ENCODE measurements around the gene CXorf66. TPM values are rescaled to one million over a fixed set of nuclear protein-coding genes. Genes with fewer than 3 reads are reported as not detected.

Gene CXorf66, protein sequence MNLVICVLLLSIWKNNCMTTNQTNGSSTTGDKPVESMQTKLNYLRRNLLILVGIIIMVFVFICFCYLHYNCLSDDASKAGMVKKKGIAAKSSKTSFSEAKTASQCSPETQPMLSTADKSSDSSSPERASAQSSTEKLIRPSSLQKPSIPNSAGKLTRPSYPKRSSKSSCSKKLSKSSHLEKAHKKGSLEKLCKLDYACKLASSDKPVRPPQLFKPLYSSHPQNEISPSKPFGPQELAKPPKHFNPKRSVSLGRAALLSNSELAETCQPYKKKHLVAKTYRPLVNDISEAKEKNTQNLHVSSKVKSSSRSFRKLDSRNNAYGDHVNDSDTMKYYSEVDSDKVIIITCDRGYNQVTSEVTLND
- not detected for polyA plus RNA-seq
- long read RNA-seq, donor 1, result 0 reads
- long read RNA-seq, donor 2, result 0 reads
- long read RNA-seq, donor 3, result 0 reads
- long read RNA-seq, donor 4, result 0 reads
- long read RNA-seq, donor 5, result 0 reads
- long read RNA-seq, donor 6, result 0 reads
- long read RNA-seq, donor 7, result 0 reads
- long read RNA-seq, donor 8, result 0 reads
- long read RNA-seq, donor 9, result 0 reads
- long read RNA-seq, donor 10, result 0 reads

DNA sequence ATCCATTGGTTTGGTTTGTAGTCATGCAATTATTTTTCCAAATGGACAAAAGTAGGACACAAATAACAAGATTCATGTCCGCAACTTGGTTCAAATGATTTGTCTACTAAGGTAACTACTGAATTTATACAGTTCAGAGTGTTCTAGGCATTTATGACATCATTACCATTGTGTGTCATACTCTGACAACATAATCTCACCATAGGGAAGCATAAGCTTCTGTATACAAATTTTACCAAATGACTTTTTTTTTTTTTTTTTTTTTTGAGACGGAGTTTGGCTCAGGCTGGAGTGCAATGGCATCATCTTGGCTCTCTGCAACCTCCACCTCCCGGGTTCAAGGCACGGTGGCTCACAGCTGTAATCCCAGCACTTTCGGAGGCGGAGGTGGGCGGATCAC is at the start of gene CXorf66:
CXorf66 (minus strand) TSS at position 101 of the 400 bp plus-strand sequence; CDS start at position 76, 25 bp downstream.
- Histone ChIP-seq H3K4me1 (ENCODE audit: control insufficient read depth in 3 of 3, insufficient read depth in 2 of 3, low read depth in 1 of 3, low read length in 2 of 3) (no peaks in the 10 kb centered on the region), H3K27me3 (ENCODE audit: control insufficient read depth in 3 of 3, insufficient read depth in 3 of 3, low read length in 3 of 3) (peaks cover 0 to 3% (median 0%) of the 10 kb centered on the region in 3 donors), H3K4me3 (ENCODE audit: low read depth in 1 of 3, low read length in 3 of 3) (no peak within 1 kb of the TSS), H3K9me3 (ENCODE audit: control insufficient read depth in 2 of 2, insufficient read depth in 1 of 2, low read depth in 1 of 2, low read length in 1 of 2) (no peaks in the 10 kb centered on the region), H3K27ac (ENCODE audit: low read depth in 1 of 3, low read length in 2 of 3) (no peak within 1 kb of the TSS), H3K36me3 (ENCODE audit: control insufficient read depth in 3 of 3, insufficient read depth in 2 of 3, low read depth in 1 of 3, low read length in 3 of 3) (no peaks in the 10 kb centered on the region)
- no peak for FAIRE-seq
- WGBS, 3 donors, result 93 to 95% (median 94%) methylated on average over 6 to 7 of the region's 7 CpGs
- DNase-seq, result no peak

GRCh38 chrX:139982856-139983255 is 17.5 kb upstream of the CXorf66 start:
- no peaks in the 10 kb centered on the region for H3K36me3 ChIP-seq (ENCODE audit: control insufficient read depth in 3 of 3, insufficient read depth in 2 of 3, low read depth in 1 of 3, low read length in 3 of 3)
- WGBS, 3 donors, result 48 to 69% (median 54%) methylated on average over 3 of the region's 3 CpGs
- H3K4me1 ChIP-seq (ENCODE audit: control insufficient read depth in 3 of 3, insufficient read depth in 2 of 3, low read depth in 1 of 3, low read length in 2 of 3), result no peaks in the 10 kb centered on the region
- no peak for FAIRE-seq
- no peaks in the 10 kb centered on the region for H3K27me3 ChIP-seq (ENCODE audit: control insufficient read depth in 3 of 3, insufficient read depth in 3 of 3, low read length in 3 of 3)
- no peak overlapping the region for H3K4me3 ChIP-seq (ENCODE audit: low read depth in 1 of 3, low read length in 3 of 3)
- peak in 1 of 2 donors; percentile 1 for DNase-seq
- H3K9me3 ChIP-seq (ENCODE audit: control insufficient read depth in 2 of 2, insufficient read depth in 1 of 2, low read depth in 1 of 2, low read length in 1 of 2), result no peaks in the 10 kb centered on the region
- H3K27ac ChIP-seq (ENCODE audit: low read depth in 1 of 3, low read length in 2 of 3), result no peak overlapping the region

DNA sequence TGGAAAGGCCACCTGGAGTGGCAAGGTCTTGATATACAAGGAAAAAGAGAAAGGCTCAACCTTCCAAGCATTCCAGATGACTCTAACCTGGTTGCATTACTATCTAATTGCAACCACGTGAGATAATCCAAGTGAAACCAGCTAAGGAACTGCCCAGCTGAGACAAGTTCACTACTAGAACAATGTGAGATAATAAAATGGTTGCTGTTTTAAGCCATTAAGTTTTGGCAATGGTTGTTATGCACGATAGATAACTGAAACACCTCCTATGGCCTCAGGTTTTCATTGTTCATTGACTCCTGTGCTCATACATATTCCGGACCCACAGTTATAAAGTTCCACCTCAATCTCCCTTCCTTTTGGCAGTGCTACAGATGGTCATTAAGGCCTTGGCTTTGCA is 9.2 kb upstream of the CXorf66 start:
- 37 to 77% (median 47%) methylated on average over 3 of the region's 3 CpGs for WGBS, 3 donors
- Histone ChIP-seq H3K27ac (ENCODE audit: low read depth in 1 of 3, low read length in 2 of 3) (peak overlapping the region in 1 of 3 donors; percentile 17), H3K4me1 (ENCODE audit: control insufficient read depth in 3 of 3, insufficient read depth in 2 of 3, low read depth in 1 of 3, low read length in 2 of 3) (peaks cover 0 to 5% (median 0%) of the 10 kb centered on the region in 3 donors), H3K9me3 (ENCODE audit: control insufficient read depth in 2 of 2, insufficient read depth in 1 of 2, low read depth in 1 of 2, low read length in 1 of 2) (no peaks in the 10 kb centered on the region), H3K36me3 (ENCODE audit: control insufficient read depth in 3 of 3, insufficient read depth in 2 of 3, low read depth in 1 of 3, low read length in 3 of 3) (no peaks in the 10 kb centered on the region), H3K27me3 (ENCODE audit: control insufficient read depth in 3 of 3, insufficient read depth in 3 of 3, low read length in 3 of 3) (peaks cover 0 to 3% (median 0%) of the 10 kb centered on the region in 3 donors), H3K4me3 (ENCODE audit: low read depth in 1 of 3, low read length in 3 of 3) (no peak overlapping the region)
- DNase-seq, result peak; percentile 16 to 29
- no peak for FAIRE-seq

GRCh38 chrX:139972629-139973624 is 7.6 kb upstream of the CXorf66 start:
- no peak overlapping the region for H3K4me3 ChIP-seq (ENCODE audit: low read depth in 1 of 3, low read length in 3 of 3)
- DNase-seq, result peak; percentile 55 to 57
- peaks cover 0 to 3% (median 0%) of the 10 kb centered on the region in 3 donors for H3K27me3 ChIP-seq (ENCODE audit: control insufficient read depth in 3 of 3, insufficient read depth in 3 of 3, low read length in 3 of 3)
- WGBS, 3 donors, result 41 to 68% (median 54%) methylated on average over 6 of the region's 6 CpGs
- peak overlapping the region in 1 of 3 donors; percentile 77 for H3K27ac ChIP-seq (ENCODE audit: low read depth in 1 of 3, low read length in 2 of 3)
- peaks cover 0 to 5% (median 0%) of the 10 kb centered on the region in 3 donors for H3K4me1 ChIP-seq (ENCODE audit: control insufficient read depth in 3 of 3, insufficient read depth in 2 of 3, low read depth in 1 of 3, low read length in 2 of 3)
- H3K9me3 ChIP-seq (ENCODE audit: control insufficient read depth in 2 of 2, insufficient read depth in 1 of 2, low read depth in 1 of 2, low read length in 1 of 2), result no peaks in the 10 kb centered on the region
- no peak for FAIRE-seq
- no peaks in the 10 kb centered on the region for H3K36me3 ChIP-seq (ENCODE audit: control insufficient read depth in 3 of 3, insufficient read depth in 2 of 3, low read depth in 1 of 3, low read length in 3 of 3)

GRCh38 chrX:139972113-139972512 is 6.8 kb upstream of the CXorf66 start:
- Histone ChIP-seq H3K36me3 (ENCODE audit: control insufficient read depth in 3 of 3, insufficient read depth in 2 of 3, low read depth in 1 of 3, low read length in 3 of 3) (no peaks in the 10 kb centered on the region), H3K27ac (ENCODE audit: low read depth in 1 of 3, low read length in 2 of 3) (no peak overlapping the region), H3K4me3 (ENCODE audit: low read depth in 1 of 3, low read length in 3 of 3) (no peak overlapping the region), H3K4me1 (ENCODE audit: control insufficient read depth in 3 of 3, insufficient read depth in 2 of 3, low read depth in 1 of 3, low read length in 2 of 3) (peaks cover 0 to 5% (median 0%) of the 10 kb centered on the region in 3 donors), H3K27me3 (ENCODE audit: control insufficient read depth in 3 of 3, insufficient read depth in 3 of 3, low read length in 3 of 3) (peaks cover 0 to 3% (median 0%) of the 10 kb centered on the region in 3 donors), H3K9me3 (ENCODE audit: control insufficient read depth in 2 of 2, insufficient read depth in 1 of 2, low read depth in 1 of 2, low read length in 1 of 2) (no peaks in the 10 kb centered on the region)
- no peak for DNase-seq
- no peak for FAIRE-seq
- 43 to 54% (median 54%) methylated on average over 5 of the region's 5 CpGs for WGBS, 3 donors

DNA sequence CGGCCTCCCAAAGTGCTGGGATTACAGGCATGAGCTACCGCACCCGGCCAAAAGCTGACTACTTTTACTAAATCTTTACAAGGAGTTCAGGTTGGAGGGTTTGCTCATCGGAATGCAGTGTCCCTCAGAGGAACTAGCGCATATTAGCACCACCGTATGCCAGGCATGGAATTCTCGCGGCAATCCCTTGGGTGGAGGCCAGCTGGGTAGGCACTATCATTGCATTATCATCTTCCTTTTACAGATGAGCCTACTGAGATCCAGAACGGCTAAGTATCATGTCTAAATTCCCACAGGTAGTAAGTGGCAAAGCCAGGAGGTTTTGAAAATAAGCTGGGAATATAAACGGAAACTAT is 6.1 kb upstream of the CXorf66 start:
- 30 to 47% (median 40%) methylated on average over 10 of the region's 10 CpGs for WGBS, 3 donors
- H3K4me1 ChIP-seq (ENCODE audit: control insufficient read depth in 3 of 3, insufficient read depth in 2 of 3, low read depth in 1 of 3, low read length in 2 of 3), result peaks cover 0 to 5% (median 0%) of the 10 kb centered on the region in 3 donors
- no peaks in the 10 kb centered on the region for H3K9me3 ChIP-seq (ENCODE audit: control insufficient read depth in 2 of 2, insufficient read depth in 1 of 2, low read depth in 1 of 2, low read length in 1 of 2)
- H3K4me3 ChIP-seq (ENCODE audit: low read depth in 1 of 3, low read length in 3 of 3), result no peak overlapping the region
- no peaks in the 10 kb centered on the region for H3K36me3 ChIP-seq (ENCODE audit: control insufficient read depth in 3 of 3, insufficient read depth in 2 of 3, low read depth in 1 of 3, low read length in 3 of 3)
- no peak for FAIRE-seq
- H3K27ac ChIP-seq (ENCODE audit: low read depth in 1 of 3, low read length in 2 of 3), result no peak overlapping the region
- H3K27me3 ChIP-seq (ENCODE audit: control insufficient read depth in 3 of 3, insufficient read depth in 3 of 3, low read length in 3 of 3), result peaks cover 0 to 3% (median 0%) of the 10 kb centered on the region in 3 donors
- no peak for DNase-seq

- peaks cover 0 to 3% (median 0%) of the 10 kb centered on the region in 3 donors for H3K27me3 ChIP-seq (ENCODE audit: control insufficient read depth in 3 of 3, insufficient read depth in 3 of 3, low read length in 3 of 3)
- no peak for DNase-seq
- no peaks in the 10 kb centered on the region for H3K9me3 ChIP-seq (ENCODE audit: control insufficient read depth in 2 of 2, insufficient read depth in 1 of 2, low read depth in 1 of 2, low read length in 1 of 2)
- no peak overlapping the region for H3K27ac ChIP-seq (ENCODE audit: low read depth in 1 of 3, low read length in 2 of 3)
- no peak for FAIRE-seq
- 52 to 66% (median 57%) methylated on average over 2 of the region's 2 CpGs for WGBS, 3 donors
- H3K36me3 ChIP-seq (ENCODE audit: control insufficient read depth in 3 of 3, insufficient read depth in 2 of 3, low read depth in 1 of 3, low read length in 3 of 3), result no peaks in the 10 kb centered on the region
- peaks cover 0 to 5% (median 0%) of the 10 kb centered on the region in 3 donors for H3K4me1 ChIP-seq (ENCODE audit: control insufficient read depth in 3 of 3, insufficient read depth in 2 of 3, low read depth in 1 of 3, low read length in 2 of 3)
- H3K4me3 ChIP-seq (ENCODE audit: low read depth in 1 of 3, low read length in 3 of 3), result no peak overlapping the region
Measured at GRCh38 chrX:139969286-139969685, 4.0 kb upstream of the CXorf66 start.

DNA sequence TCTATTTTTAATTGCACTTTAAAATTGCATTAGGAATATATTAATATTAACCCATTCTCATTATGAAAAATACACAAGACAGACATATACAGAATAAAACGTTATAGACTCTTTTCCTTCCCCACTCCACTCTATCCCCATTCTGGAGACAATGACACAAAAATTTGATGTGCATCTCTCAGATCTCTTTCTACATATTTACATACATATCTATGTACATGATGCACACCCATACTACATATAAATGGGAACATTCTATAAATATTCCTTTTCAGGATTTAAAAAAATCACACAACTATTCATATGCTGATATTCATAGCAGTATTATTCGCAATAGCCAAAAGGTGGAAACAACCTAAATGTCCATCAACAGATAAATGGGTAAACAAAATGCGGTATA is 2.4 kb upstream of the CXorf66 start:
- Histone ChIP-seq H3K9me3 (ENCODE audit: control insufficient read depth in 2 of 2, insufficient read depth in 1 of 2, low read depth in 1 of 2, low read length in 1 of 2) (no peaks in the 10 kb centered on the region), H3K4me1 (ENCODE audit: control insufficient read depth in 3 of 3, insufficient read depth in 2 of 3, low read depth in 1 of 3, low read length in 2 of 3) (no peaks in the 10 kb centered on the region), H3K4me3 (ENCODE audit: low read depth in 1 of 3, low read length in 3 of 3) (no peak overlapping the region), H3K27me3 (ENCODE audit: control insufficient read depth in 3 of 3, insufficient read depth in 3 of 3, low read length in 3 of 3) (peaks cover 0 to 3% (median 0%) of the 10 kb centered on the region in 3 donors), H3K36me3 (ENCODE audit: control insufficient read depth in 3 of 3, insufficient read depth in 2 of 3, low read depth in 1 of 3, low read length in 3 of 3) (no peaks in the 10 kb centered on the region), H3K27ac (ENCODE audit: low read depth in 1 of 3, low read length in 2 of 3) (no peak overlapping the region)
- FAIRE-seq (no peak), DNase-seq (no peak)
- WGBS, 3 donors, result 62 to 84% (median 81%) methylated on average over 3 of the region's 3 CpGs
